ENCODE data around the gene PHOSPHO1. TPM values are rescaled to one million over a fixed set of nuclear protein-coding genes. Genes with fewer than 3 reads are reported as not detected.

PHOSPHO1 gene
- total and polyA plus RNA-seq, 2 of the 13 experiments (the other 11 are each of a cell fraction or from before 2014, with no cell fraction given), result not detected

- TF ChIP-seq, protein P1, sequence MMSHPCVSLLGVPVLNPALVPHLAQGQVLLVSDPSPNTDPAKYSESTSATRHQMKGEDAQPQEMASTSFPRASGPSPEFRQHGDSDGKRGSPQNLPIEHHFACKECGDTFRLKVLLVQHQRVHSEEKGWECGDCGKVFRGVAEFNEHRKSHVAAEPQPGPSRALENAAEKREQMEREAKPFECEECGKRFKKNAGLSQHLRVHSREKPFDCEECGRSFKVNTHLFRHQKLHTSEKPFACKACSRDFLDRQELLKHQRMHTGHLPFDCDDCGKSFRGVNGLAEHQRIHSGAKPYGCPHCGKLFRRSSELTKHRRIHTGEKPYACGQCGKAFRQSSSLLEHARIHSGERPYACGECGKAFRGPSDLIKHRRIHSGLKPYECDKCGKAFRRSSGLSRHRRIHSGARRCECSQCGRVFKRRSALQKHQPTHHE (CRISPR knock-in tag; IDR thresholded peaks at IDR 0.05; ENCODE audit: borderline replicate concordance), result peak; percentile 77; the same call in 1 of the 2 replicates
- TF ChIP-seq, protein P2, sequence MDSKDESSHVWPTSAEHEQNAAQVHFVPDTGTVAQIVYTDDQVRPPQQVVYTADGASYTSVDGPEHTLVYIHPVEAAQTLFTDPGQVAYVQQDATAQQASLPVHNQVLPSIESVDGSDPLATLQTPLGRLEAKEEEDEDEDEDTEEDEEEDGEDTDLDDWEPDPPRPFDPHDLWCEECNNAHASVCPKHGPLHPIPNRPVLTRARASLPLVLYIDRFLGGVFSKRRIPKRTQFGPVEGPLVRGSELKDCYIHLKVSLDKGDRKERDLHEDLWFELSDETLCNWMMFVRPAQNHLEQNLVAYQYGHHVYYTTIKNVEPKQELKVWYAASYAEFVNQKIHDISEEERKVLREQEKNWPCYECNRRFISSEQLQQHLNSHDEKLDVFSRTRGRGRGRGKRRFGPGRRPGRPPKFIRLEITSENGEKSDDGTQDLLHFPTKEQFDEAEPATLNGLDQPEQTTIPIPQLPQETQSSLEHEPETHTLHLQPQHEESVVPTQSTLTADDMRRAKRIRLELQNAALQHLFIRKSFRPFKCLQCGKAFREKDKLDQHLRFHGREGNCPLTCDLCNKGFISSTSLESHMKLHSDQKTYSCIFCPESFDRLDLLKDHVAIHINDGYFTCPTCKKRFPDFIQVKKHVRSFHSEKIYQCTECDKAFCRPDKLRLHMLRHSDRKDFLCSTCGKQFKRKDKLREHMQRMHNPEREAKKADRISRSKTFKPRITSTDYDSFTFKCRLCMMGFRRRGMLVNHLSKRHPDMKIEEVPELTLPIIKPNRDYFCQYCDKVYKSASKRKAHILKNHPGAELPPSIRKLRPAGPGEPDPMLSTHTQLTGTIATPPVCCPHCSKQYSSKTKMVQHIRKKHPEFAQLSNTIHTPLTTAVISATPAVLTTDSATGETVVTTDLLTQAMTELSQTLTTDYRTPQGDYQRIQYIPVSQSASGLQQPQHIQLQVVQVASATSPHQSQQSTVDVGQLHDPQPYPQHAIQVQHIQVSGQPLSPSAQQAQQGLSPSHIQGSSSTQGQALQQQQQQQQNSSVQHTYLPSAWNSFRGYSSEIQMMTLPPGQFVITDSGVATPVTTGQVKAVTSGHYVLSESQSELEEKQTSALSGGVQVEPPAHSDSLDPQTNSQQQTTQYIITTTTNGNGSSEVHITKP (CRISPR knock-in tag; IDR thresholded peaks at IDR 0.05; ENCODE audit: low read depth), result peak; percentile 84
- TF ChIP-seq ATF7 (IDR thresholded peaks at IDR 0.05) (no peak), ATF7 (CRISPR knock-in tag; IDR thresholded peaks at IDR 0.05) (0 out of 2 replicates have a peak, but pooled peaks have one; percentile 46), MZF1 (CRISPR knock-in tag; IDR thresholded peaks at IDR 0.05; ENCODE audit: borderline replicate concordance) (no peak; the same call in 1 of the 2 replicates), ELK4 (CRISPR knock-in tag; IDR thresholded peaks at IDR 0.05; ENCODE audit: borderline replicate concordance) (peak; percentile 97), ZNF383 (CRISPR knock-in tag; IDR thresholded peaks at IDR 0.05; ENCODE audit: borderline replicate concordance) (0 out of 2 replicates have a peak, but pooled peaks have one; percentile 59), ZNF142 (CRISPR knock-in tag; IDR thresholded peaks at IDR 0.05) (peak; percentile 83)
- TF ChIP-seq, protein P3, sequence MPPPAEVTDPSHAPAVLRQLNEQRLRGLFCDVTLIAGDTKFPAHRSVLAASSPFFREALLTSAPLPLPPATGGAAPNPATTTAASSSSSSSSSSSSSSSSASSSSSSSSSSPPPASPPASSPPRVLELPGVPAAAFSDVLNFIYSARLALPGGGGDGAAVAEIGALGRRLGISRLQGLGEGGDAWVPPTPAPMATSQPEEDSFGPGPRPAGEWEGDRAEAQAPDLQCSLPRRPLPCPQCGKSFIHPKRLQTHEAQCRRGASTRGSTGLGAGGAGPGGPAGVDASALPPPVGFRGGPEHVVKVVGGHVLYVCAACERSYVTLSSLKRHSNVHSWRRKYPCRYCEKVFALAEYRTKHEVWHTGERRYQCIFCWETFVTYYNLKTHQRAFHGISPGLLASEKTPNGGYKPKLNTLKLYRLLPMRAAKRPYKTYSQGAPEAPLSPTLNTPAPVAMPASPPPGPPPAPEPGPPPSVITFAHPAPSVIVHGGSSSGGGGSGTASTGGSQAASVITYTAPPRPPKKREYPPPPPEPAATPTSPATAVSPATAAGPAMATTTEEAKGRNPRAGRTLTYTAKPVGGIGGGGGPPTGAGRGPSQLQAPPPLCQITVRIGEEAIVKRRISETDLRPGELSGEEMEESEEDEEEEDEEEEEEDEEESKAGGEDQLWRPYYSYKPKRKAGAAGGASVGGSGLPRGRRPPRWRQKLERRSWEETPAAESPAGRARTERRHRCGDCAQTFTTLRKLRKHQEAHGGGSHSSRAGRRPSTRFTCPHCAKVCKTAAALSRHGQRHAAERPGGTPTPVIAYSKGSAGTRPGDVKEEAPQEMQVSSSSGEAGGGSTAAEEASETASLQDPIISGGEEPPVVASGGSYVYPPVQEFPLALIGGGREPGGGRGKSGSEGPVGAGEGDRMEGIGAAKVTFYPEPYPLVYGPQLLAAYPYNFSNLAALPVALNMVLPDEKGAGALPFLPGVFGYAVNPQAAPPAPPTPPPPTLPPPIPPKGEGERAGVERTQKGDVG (CRISPR knock-in tag; IDR thresholded peaks at IDR 0.05; ENCODE audit: borderline replicate concordance), result peak; percentile 58; the same call in 1 of the 2 replicates
These were observed 38.5 kb downstream of the PHOSPHO1 start (continued) for GRCh38 chr17:49191917-49192741.
